ENCODE data around the gene LIMCH1. TPM values are rescaled to one million over a fixed set of nuclear protein-coding genes. Genes with fewer than 3 reads are reported as not detected.

LIMCH1 gene
- total RNA-seq, 2 donors from 2014 or later: 4.7 to 14.4 TPM

DNA sequence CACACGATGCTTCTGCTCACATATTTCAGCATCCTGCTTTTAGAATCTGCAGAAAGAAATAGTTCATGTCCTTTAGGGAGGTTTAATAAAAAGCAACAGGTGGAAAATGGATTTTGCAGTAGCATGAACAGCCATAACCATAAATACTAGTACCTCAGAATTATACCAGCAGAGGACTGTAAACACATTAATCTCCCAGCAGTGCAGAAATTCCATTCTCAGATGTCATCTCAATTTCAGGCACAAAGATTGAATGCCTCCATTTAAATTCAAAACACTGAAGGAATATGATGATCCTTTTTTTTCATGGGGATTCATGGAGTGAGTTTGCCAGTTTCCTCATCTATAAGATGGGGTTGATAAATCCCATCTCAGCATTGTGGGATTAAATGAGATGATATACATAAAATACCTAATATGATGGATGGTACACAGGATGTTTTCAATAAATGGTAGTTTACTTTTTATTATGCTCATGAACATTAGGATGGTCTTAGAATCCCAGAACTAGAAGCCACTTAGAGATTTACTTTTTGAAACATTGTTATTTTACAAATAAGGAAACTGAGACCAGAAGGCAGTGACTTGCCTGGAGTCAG is 566 bp upstream of the LIMCH1 start:
- no peaks in the 10 kb centered on the region for H3K27me3 ChIP-seq
- intact Hi-C loops (cut with DNase I): no loop called here
- no peaks in the 10 kb centered on the region for H3K36me3 ChIP-seq
- H3K4me3 ChIP-seq: no peak overlapping the region
- DNase-seq: no peak
- no peak overlapping the region for H3K9ac ChIP-seq (ENCODE audit: low read depth in 2 of 2, low read length in 2 of 2)
- no peaks in the 10 kb centered on the region for H3K4me1 ChIP-seq
- no peak overlapping the region for H3K27ac ChIP-seq
- TF ChIP-seq, protein P1, sequence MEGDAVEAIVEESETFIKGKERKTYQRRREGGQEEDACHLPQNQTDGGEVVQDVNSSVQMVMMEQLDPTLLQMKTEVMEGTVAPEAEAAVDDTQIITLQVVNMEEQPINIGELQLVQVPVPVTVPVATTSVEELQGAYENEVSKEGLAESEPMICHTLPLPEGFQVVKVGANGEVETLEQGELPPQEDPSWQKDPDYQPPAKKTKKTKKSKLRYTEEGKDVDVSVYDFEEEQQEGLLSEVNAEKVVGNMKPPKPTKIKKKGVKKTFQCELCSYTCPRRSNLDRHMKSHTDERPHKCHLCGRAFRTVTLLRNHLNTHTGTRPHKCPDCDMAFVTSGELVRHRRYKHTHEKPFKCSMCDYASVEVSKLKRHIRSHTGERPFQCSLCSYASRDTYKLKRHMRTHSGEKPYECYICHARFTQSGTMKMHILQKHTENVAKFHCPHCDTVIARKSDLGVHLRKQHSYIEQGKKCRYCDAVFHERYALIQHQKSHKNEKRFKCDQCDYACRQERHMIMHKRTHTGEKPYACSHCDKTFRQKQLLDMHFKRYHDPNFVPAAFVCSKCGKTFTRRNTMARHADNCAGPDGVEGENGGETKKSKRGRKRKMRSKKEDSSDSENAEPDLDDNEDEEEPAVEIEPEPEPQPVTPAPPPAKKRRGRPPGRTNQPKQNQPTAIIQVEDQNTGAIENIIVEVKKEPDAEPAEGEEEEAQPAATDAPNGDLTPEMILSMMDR (IDR thresholded peaks at IDR 0.05): no peak
- no peaks in the 10 kb centered on the region for H3K9me3 ChIP-seq

DNA sequence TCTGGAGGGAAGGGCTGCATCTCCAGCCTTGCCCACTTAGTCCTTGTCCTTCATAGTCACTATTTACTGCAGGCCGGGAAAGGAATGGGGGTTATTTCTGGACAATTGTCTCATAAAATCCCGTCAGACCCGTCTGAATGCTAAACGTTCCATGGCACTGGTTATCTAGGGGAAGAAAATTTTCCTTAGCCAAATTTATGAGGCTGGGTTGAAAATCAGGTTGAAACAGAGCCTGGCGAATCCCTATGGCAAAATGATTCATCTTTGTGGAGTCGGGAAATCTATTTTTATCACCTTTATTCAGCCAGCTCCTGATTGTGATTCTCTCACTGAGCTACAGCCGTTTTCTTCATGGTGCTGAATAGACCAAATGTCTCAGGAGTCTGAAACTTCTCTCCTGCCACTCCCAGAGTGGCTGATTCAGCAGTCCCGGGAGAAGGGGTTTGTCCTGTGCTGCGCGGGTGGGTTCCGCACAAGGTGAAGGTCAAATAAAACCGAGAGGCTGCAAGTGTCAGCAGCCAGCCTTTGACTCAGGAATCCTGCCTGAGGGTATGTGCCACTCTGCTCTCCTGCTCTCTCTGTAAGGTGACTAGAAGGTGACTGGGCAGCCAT is 1.0 kb downstream of the LIMCH1 start:
- H3K4me3 ChIP-seq: no peak overlapping the region
- H3K9ac ChIP-seq (ENCODE audit: low read depth in 2 of 2, low read length in 2 of 2): no peak overlapping the region
- TF ChIP-seq, protein P1 (IDR thresholded peaks at IDR 0.05): no peak

DNA sequence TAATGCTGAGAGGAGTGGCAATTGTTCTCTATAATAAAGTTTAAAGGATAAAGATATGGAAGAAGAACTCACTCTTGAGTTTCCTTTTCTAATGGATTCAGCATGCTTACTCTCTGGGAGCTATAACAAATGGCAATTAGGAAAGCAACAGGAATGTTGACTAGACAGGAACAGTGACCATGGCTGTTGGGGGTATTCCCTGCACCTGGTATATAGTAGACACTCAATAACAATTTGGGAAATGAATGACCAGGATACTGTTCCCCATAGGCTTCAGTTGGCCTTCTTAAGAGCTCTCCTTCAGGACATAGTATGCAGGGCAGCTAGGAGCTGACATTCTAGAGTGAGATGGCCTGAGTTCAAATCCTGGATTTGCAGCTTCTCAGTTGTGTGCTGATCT is 1.8 kb downstream of the LIMCH1 start:
- no peaks in the 10 kb centered on the region for H3K4me1 ChIP-seq
- intact Hi-C loops (cut with DNase I): no loop called here
- TF ChIP-seq, protein P1 (IDR thresholded peaks at IDR 0.05): no peak
- H3K27ac ChIP-seq: no peak overlapping the region
- no peak overlapping the region for H3K4me3 ChIP-seq
- H3K27me3 ChIP-seq: no peaks in the 10 kb centered on the region
- DNase-seq: no peak
- H3K9me3 ChIP-seq: no peaks in the 10 kb centered on the region
- no peak overlapping the region for H3K9ac ChIP-seq (ENCODE audit: low read depth in 2 of 2, low read length in 2 of 2)
- H3K36me3 ChIP-seq: no peaks in the 10 kb centered on the region

More for the DNA sequence above, 1.0 kb downstream of the LIMCH1 start:
- DNase-seq: no peak
- Histone ChIP-seq H3K27ac (no peak overlapping the region), H3K4me1 (no peaks in the 10 kb centered on the region), H3K27me3 (no peaks in the 10 kb centered on the region), H3K36me3 (no peaks in the 10 kb centered on the region), H3K9me3 (no peaks in the 10 kb centered on the region)
- intact Hi-C loops (cut with DNase I): no loop called here

DNA sequence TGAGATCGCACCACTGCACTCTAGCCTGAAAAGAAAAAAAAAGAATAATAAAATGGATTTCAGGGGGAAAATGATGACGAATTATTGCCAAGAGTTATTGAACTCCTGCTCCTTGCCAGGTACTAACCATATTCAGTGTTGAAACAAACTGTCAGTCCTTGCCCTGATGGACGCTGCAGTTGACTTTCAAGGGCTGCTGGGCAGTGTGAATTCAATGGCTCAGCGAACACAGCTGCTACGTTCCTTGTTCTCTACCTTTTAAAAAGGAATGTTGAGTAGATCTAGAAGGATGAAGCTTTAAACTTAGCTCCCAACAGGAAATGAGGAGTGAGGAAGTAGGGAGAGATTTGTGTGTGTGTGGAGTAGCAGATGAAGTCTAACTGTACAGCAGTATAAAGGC is 2.7 kb downstream of the LIMCH1 start:
- no peaks in the 10 kb centered on the region for H3K36me3 ChIP-seq
- intact Hi-C loops (cut with DNase I): no loop called here
- no peaks in the 10 kb centered on the region for H3K4me1 ChIP-seq
- TF ChIP-seq, protein P1 (IDR thresholded peaks at IDR 0.05): no peak
- no peak for DNase-seq
- no peak overlapping the region for H3K9ac ChIP-seq (ENCODE audit: low read depth in 2 of 2, low read length in 2 of 2)
- H3K27me3 ChIP-seq: no peaks in the 10 kb centered on the region
- H3K4me3 ChIP-seq: no peak overlapping the region
- H3K9me3 ChIP-seq: no peaks in the 10 kb centered on the region
- no peak overlapping the region for H3K27ac ChIP-seq

DNA sequence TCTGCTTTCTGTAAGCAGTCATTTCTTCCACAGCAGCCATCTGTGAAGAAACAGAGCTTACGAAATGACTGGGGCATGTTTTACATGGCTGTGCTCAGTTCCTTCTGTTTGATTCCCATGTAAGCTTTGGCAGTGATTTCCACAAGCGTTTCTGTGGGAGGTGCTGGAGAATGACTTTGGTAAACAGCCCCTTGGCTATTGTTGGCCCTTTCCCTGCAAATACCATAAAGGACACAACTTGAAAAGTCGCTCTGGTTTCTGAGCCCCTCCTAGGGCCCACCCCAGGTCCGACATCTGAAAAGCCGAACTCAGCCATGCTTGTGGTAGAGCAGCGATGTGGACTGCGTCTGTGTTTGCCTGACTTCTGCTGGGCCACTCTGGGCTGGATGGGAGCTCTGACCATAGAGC is 3.7 kb downstream of the LIMCH1 start:
- intact Hi-C loops (cut with DNase I): no loop called here
- Histone ChIP-seq H3K27me3 (no peaks in the 10 kb centered on the region), H3K4me1 (no peaks in the 10 kb centered on the region), H3K9me3 (no peaks in the 10 kb centered on the region), H3K4me3 (no peak overlapping the region), H3K36me3 (no peaks in the 10 kb centered on the region), H3K9ac (ENCODE audit: low read depth in 2 of 2, low read length in 2 of 2) (no peak overlapping the region), H3K27ac (no peak overlapping the region)
- no peak for DNase-seq
- TF ChIP-seq, protein P1 (IDR thresholded peaks at IDR 0.05): no peak
